ENCODE data around the gene C16orf90.
"Not testable (repeated sequence)": the region's sequence is repeated elsewhere in the genome, so short reads cannot be mapped to it uniquely, and the experiment has no call there.

Gene C16orf90

GRCh38 chr16:3513892-3514583, 18.7 kb upstream of the C16orf90 start:
- DNase-seq (ENCODE audit: low read depth in 2 of 2) = no peak

GRCh38 chr16:3511286-3512180, 16.2 kb upstream of the C16orf90 start:
- DNase-seq (ENCODE audit: low read depth in 2 of 2) = no peak

GRCh38 chr16:3510416-3510815, 15.1 kb upstream of the C16orf90 start:
- no peak for DNase-seq (ENCODE audit: low read depth in 2 of 2)

GRCh38 chr16:3509470-3509928, 14.2 kb upstream of the C16orf90 start:
- DNase-seq (ENCODE audit: low read depth in 2 of 2) = peak; percentile 41 to 61

- no peak for DNase-seq (ENCODE audit: low read depth in 2 of 2)
Observed at GRCh38 chr16:3508736-3509135, 13.4 kb upstream of the C16orf90 start.

GRCh38 chr16:3503523-3503922, 8.2 kb upstream of the C16orf90 start:
- peak in 1 of 2 donors; percentile 20 for DNase-seq (ENCODE audit: low read depth in 2 of 2)

- DNase-seq (ENCODE audit: low read depth in 2 of 2) = no peak
Observed at GRCh38 chr16:3501783-3502400, 6.6 kb upstream of the C16orf90 start.

- not testable (repeated sequence) for DNase-seq (ENCODE audit: low read depth in 2 of 2)
Observed at GRCh38 chr16:3501412-3501761, 6.1 kb upstream of the C16orf90 start.

- no peak for DNase-seq (ENCODE audit: low read depth in 2 of 2)
Observed at GRCh38 chr16:3498988-3499387, 3.7 kb upstream of the C16orf90 start.

GRCh38 chr16:3497771-3498170, 2.5 kb upstream of the C16orf90 start:
- DNase-seq (ENCODE audit: low read depth in 2 of 2) = no peak

- DNase-seq (ENCODE audit: low read depth in 2 of 2) = no peak
Observed at GRCh38 chr16:3496386-3496785, 1.1 kb upstream of the C16orf90 start.

- DNase-seq (ENCODE audit: low read depth in 2 of 2) = no peak
Observed at GRCh38 chr16:3494386-3494973, 809 bp downstream of the C16orf90 start.

GRCh38 chr16:3492356-3492755, 2.9 kb downstream of the C16orf90 start:
- DNase-seq (ENCODE audit: low read depth in 2 of 2) = no peak

GRCh38 chr16:3490911-3491629, 4.2 kb downstream of the C16orf90 start:
- no peak for DNase-seq (ENCODE audit: low read depth in 2 of 2)

- no peak for DNase-seq (ENCODE audit: low read depth in 2 of 2)
Observed at GRCh38 chr16:3488801-3489200, 6.5 kb downstream of the C16orf90 start.

- no peak for DNase-seq (ENCODE audit: low read depth in 2 of 2)
Observed at GRCh38 chr16:3487521-3488410, 7.5 kb downstream of the C16orf90 start.

GRCh38 chr16:3486506-3487215, 8.6 kb downstream of the C16orf90 start:
- DNase-seq (ENCODE audit: low read depth in 2 of 2) = no peak

GRCh38 chr16:3485821-3486505, 9.3 kb downstream of the C16orf90 start:
- no peak for DNase-seq (ENCODE audit: low read depth in 2 of 2)

- no peak for DNase-seq (ENCODE audit: low read depth in 2 of 2)
Observed at GRCh38 chr16:3485097-3485745, 10.1 kb downstream of the C16orf90 start.
